Thoracic aorta (tissue), 2 donors: ENCODE measurements around the gene LYSMD2. TPM values are rescaled to one million over a fixed set of nuclear protein-coding genes. Genes with fewer than 3 reads are reported as not detected.
A peak's percentile ranks its signal among the peaks of the same experiment; 100 is the strongest.

Experiments
- ATAC-seq: fragments of 150-250 bp; one replicate; pipeline ENCODE4 v1.8.0; 2017; ENCODE audit warnings: low read depth; ENCODE audit not compliant: insufficient number of reproducible peaks, low FRiP score
- DNase-seq: peaks from one replicate; pipeline ENCODE4 v3.0.0-alpha.2; 2020; ENCODE audit warnings: low spot score
- H3K27ac ChIP-seq, 2 donors: fragments of 200-600 bp; sonication (generic); 1 replicate in 1 of 2; 2 replicates in 1 of 2; pipeline ENCODE4 v1.5.1; 2016; ENCODE audit warnings: mild to moderate bottlenecking in 2 of 2, moderate library complexity in 2 of 2
- H3K27me3 ChIP-seq: fragments of 200-600 bp; sonication (generic); replicated peaks from 2 replicates; pipeline ENCODE4 v1.6.0; 2016; ENCODE audit warnings: mild to moderate bottlenecking; ENCODE audit not compliant: insufficient read depth
- H3K36me3 ChIP-seq: fragments of 200-600 bp; sonication (generic); one replicate; pipeline ENCODE4 v1.5.1; 2016
- H3K4me1 ChIP-seq, 2 donors: fragments of 200-600 bp; sonication (generic); 1 replicate in 1 of 2; 2 replicates in 1 of 2; pipeline versions ENCODE4 v1.5.1 to v1.6.0; 2016; ENCODE audit warnings: low read depth in 2 of 2, mild to moderate bottlenecking in 1 of 2; ENCODE audit not compliant: control insufficient read depth in 1 of 2
- H3K4me3 ChIP-seq: fragments of 200-600 bp; sonication (generic); 2 replicates; pipeline ENCODE4 v1.5.1; 2016; ENCODE audit warnings: mild to moderate bottlenecking
- H3K9me3 ChIP-seq: fragments of 200-600 bp; sonication (generic); 2 replicates; pipeline ENCODE4 v1.5.1; 2016
- total RNA-seq, 2 donors: library from RNA; depleted of rRNA; stranded (reverse); fragments of >200 nt; gene quantifications; one replicate each; pipeline versions ENCODE4 v1.1.0 to v1.2.3, GENCODE V29; 2016
- TF ChIP-seq, protein P1 (sequence below): fragments of 200-600 bp; sonication (generic); IDR thresholded peaks from one replicate; pipeline ENCODE4 v1.5.1; 2019; ENCODE audit warnings: antibody characterized with exemption

LYSMD2 gene
- total RNA-seq, 2 donors from 2014 or later, result 16.8 to 21.8 TPM

DNA sequence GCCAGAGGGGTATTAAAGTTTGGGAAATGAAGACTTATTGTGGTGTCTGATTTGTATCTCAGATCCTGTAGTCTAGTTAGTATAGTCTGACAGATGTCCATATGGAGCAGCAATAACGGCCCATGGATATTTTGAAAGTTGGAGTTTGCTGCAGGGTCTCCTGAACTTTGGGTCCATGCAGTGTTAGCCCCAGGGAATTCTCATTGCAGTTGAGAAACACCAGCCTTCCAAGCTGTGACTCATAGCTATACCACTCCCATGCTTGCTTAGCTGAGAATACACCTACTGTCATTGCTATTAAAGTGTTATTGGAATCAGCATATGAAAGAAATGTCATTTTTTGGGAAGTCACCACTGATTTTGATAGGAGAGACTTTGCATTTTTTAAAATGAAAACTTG is 43.2 kb upstream of the LYSMD2 start:
- H3K4me3 ChIP-seq, result no peak overlapping the region
- H3K4me1 ChIP-seq, result no peaks in the 10 kb centered on the region
- H3K27me3 ChIP-seq, result no peaks in the 10 kb centered on the region
- H3K27ac ChIP-seq, result no peak overlapping the region
- ATAC-seq (no peak), DNase-seq (no peak)
- no peaks in the 10 kb centered on the region for H3K9me3 ChIP-seq
- no peaks in the 10 kb centered on the region for H3K36me3 ChIP-seq
- TF ChIP-seq, protein P1, sequence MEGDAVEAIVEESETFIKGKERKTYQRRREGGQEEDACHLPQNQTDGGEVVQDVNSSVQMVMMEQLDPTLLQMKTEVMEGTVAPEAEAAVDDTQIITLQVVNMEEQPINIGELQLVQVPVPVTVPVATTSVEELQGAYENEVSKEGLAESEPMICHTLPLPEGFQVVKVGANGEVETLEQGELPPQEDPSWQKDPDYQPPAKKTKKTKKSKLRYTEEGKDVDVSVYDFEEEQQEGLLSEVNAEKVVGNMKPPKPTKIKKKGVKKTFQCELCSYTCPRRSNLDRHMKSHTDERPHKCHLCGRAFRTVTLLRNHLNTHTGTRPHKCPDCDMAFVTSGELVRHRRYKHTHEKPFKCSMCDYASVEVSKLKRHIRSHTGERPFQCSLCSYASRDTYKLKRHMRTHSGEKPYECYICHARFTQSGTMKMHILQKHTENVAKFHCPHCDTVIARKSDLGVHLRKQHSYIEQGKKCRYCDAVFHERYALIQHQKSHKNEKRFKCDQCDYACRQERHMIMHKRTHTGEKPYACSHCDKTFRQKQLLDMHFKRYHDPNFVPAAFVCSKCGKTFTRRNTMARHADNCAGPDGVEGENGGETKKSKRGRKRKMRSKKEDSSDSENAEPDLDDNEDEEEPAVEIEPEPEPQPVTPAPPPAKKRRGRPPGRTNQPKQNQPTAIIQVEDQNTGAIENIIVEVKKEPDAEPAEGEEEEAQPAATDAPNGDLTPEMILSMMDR, result no peak

DNA sequence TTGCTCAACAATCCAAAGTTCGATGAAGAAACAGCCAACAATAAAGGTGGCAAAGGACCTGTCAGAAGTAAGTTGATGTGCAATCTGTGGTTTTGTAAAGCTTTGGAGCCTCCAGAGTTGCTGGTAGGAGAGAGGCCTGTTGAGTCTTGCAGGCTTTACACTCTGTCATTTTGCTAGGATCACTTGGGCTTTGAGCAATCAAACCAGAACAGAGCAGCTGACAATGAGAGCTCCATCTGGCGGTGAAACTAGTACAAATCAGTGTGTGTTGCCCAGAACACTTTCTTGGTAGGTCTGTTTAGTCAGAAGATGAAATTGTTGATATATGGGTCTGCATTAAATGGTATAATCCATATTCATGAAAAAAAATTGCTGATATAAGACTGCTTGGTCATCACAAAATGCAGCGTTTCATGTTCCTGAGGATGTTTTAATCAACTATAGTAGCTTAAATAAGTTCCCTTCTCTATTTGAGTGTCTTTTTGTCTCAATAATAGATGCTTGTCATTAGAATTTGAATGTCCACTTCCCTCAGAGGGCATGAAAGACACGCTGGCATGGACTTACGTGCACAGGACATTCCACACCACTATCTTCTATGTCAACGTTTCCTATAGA is 39.6 kb upstream of the LYSMD2 start:
- TF ChIP-seq, protein P1, result peak; percentile 70
- DNase-seq (peak; percentile 13), ATAC-seq (peak; percentile 62)
- Histone ChIP-seq H3K36me3 (no peaks in the 10 kb centered on the region), H3K4me3 (no peak overlapping the region), H3K27me3 (no peaks in the 10 kb centered on the region), H3K27ac (no peak overlapping the region), H3K4me1 (no peaks in the 10 kb centered on the region), H3K9me3 (no peaks in the 10 kb centered on the region)

DNA sequence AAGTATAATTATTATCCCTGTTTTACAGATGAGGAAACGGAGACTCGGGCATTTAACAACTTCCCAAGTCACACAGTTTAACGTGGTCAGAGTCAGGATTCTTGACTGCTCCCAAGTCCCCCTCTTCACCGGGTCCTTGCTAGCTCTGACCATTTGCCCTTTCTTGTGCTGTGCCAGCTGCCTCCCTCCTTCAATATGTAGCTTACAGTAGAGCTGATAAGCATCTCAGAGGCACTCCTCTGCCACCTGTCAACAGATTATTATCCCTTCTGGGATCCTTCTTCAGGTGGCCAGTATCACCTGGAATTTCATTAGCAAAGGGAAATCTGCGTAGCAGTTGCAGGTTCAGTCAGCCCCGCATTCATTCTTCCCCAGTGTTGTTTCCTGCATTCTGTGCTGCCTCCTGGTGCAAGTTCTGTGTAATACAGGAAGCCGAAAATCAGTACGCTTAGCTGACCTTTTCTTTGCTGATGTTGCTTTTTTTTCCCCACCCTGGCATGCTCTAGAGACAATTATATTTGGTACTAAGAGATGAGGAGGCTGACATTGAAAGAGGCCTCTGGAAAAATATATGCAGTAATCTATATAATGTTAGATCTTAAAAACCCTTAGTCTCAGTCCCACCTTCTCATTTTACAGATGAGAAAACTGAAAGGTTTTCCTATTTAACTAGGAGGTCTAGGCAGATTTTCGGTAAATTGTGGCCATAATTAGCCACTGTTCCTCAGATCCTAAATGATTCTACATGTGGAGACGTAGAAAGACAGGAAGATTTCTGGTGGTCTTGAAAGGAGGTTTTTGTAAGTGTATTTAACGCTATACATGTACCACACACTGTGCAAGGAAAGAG is 38.7 kb upstream of the LYSMD2 start:
- H3K4me3 ChIP-seq, result no peak overlapping the region
- H3K27ac ChIP-seq, result no peak overlapping the region
- H3K36me3 ChIP-seq, result no peaks in the 10 kb centered on the region
- no peak for ATAC-seq
- H3K9me3 ChIP-seq, result no peaks in the 10 kb centered on the region
- no peaks in the 10 kb centered on the region for H3K27me3 ChIP-seq
- no peak for DNase-seq
- H3K4me1 ChIP-seq, result no peaks in the 10 kb centered on the region
- TF ChIP-seq, protein P1, result peak; percentile 67

DNA sequence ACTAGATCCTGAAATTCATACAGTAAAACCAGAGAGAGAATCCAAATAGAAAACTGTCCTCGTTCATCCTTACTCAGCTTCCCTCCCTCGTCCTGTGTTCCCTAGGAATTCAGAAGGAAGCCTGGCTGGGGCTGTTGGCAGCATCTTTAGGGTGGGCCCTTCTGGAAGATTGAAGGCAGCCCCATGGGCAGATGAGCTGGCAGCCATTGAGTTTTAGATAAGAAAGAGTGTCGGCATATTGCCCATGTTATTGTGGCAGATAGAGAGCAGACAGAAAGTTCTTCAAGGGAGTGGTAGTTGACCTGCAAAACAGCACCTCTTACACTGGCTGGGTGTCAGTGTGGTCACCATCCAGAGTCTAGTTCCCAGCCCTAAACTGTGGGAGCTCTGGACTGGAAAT is 37.5 kb upstream of the LYSMD2 start:
- ATAC-seq (no peak), DNase-seq (no peak)
- TF ChIP-seq, protein P1, result no peak
- Histone ChIP-seq H3K4me3 (no peak overlapping the region), H3K27ac (no peak overlapping the region), H3K36me3 (no peaks in the 10 kb centered on the region), H3K9me3 (no peaks in the 10 kb centered on the region), H3K4me1 (no peaks in the 10 kb centered on the region), H3K27me3 (no peaks in the 10 kb centered on the region)

DNA sequence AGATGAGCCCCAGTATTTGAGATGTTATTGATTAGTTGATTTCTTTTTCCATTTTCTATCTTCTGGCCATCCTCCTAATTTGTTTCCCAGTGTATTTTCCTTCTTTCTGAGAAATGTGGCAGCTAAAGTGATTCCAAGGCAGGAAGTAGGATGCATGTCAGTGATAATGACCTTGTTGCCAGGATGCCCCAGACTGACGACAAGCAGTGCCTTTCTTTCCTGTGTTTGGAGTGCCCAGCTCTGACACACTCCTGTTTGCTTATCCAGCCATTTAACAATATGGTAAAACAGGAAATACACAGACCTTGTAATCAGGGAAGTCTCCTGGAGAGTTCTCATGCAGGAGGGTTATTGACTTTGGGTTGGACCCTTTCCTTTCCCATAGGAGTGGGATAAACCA is 34.3 kb upstream of the LYSMD2 start:
- H3K4me3 ChIP-seq, result no peak overlapping the region
- H3K27me3 ChIP-seq, result no peaks in the 10 kb centered on the region
- H3K9me3 ChIP-seq, result no peaks in the 10 kb centered on the region
- peaks cover 4% of the 10 kb centered on the region for H3K36me3 ChIP-seq
- no peak for ATAC-seq
- no peak overlapping the region for H3K27ac ChIP-seq
- TF ChIP-seq, protein P1, result no peak
- H3K4me1 ChIP-seq, result no peaks in the 10 kb centered on the region
- DNase-seq, result no peak
